Measurements from ENCODE around the gene GRM4. TPM values are rescaled to one million over a fixed set of nuclear protein-coding genes. Genes with fewer than 3 reads are reported as not detected.
A peak's percentile ranks its signal among the peaks of the same experiment; 100 is the strongest.

Gene GRM4
- total RNA-seq, 1 experiment from 2014 or later, result not detected

DNA sequence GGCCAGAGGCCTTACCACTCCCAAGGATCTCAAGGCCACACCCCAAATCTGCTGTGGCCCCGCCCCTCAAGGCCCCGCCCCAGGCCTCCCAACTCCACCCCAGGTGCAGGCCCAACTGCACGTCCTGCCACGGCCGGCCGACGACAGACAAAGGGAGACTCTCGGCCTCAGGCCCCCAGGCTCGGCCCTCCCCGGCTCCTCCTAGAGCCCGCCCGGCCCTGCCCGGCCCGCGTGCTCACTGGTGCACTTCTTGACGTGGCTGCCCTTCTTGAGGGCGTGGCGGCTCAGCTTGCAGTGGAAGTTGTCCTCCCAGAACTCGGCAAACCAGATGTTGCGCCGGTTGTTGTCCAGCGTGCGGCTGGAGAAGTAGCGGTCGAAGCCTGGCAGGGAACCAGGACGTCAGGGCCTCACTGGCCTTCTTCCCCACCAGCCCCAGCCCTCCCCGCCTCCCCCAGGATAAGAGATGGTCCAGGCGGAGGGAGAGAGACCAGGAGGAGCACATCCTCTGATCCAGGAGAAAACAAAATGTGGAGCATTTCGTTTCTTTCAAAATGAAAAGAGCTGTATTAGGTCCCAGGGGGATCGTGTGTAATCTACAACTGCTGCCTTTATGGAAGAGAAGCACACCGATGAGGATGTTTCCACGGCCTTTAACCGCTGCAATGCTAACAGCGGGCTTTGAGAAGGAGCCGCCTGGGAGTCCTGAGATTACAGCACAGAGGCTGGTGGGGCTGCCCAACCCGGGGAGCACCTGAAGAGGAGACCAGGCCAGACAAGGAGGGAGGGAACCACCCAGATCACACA lies 89.4 kb downstream of the GRM4 start:
- ChIA-PET POLR2A (no interaction called here), CTCF (interaction anchor here (0.6 to 0.8 kb wide), 2 partner anchors 11 to 99 kb away, joined by 3 to 4 read pairs; no protein-coding TSS in a partner anchor)
- Mint-ChIP-seq H3K9me3 (ENCODE audit: unreplicated experiment) (no peaks in the 10 kb centered on the region), H3K27me3 (ENCODE audit: insufficient read depth, unreplicated experiment) (peaks cover 14% of the 10 kb centered on the region), H3K4me1 (ENCODE audit: insufficient read depth, unreplicated experiment) (peaks cover 7% of the 10 kb centered on the region), H3K36me3 (ENCODE audit: insufficient read depth, unreplicated experiment) (no peaks in the 10 kb centered on the region), H3K4me3 (ENCODE audit: unreplicated experiment) (no peak overlapping the region), H3K27ac (ENCODE audit: low read depth, unreplicated experiment) (no peak overlapping the region)
- no peak for DNase-seq (ENCODE audit: unreplicated experiment)
- intact Hi-C loops (cut with micrococcal nuclease), result no loop called here
- no peak for TF ChIP-seq CTCF (IDR thresholded peaks at IDR 0.05; ENCODE audit: unreplicated experiment)
- no TSS peak for BruUV-seq (replicated peaks)

GRCh38 chr6:34055223-34055933 lies 90.5 kb downstream of the GRM4 start:
- no TSS peak for BruUV-seq (replicated peaks)
- peak; percentile 71 for TF ChIP-seq CTCF (IDR thresholded peaks at IDR 0.05; ENCODE audit: unreplicated experiment)
- CTCF ChIA-PET, result interaction anchor here (0.7 to 2.3 kb wide), 18 partner anchors 8 to 308 kb away, joined by 3 to 19 read pairs (median 4); no protein-coding TSS in a partner anchor
- POLR2A ChIA-PET, result interaction anchor here (0.5 kb wide), 1 partner anchor 618 kb away, joined by 3 read pairs; no protein-coding TSS in a partner anchor
- H3K27ac Mint-ChIP-seq (ENCODE audit: low read depth, unreplicated experiment), result no peak overlapping the region
- H3K9me3 Mint-ChIP-seq (ENCODE audit: unreplicated experiment), result no peaks in the 10 kb centered on the region
- intact Hi-C loops (cut with micrococcal nuclease), result loop anchor here (1.0 kb wide), 1 partner anchor 99 kb away; no protein-coding TSS in a partner anchor
- no peak overlapping the region for H3K4me3 Mint-ChIP-seq (ENCODE audit: unreplicated experiment)
- no peaks in the 10 kb centered on the region for H3K36me3 Mint-ChIP-seq (ENCODE audit: insufficient read depth, unreplicated experiment)
- H3K4me1 Mint-ChIP-seq (ENCODE audit: insufficient read depth, unreplicated experiment), result peaks cover 7% of the 10 kb centered on the region
- H3K27me3 Mint-ChIP-seq (ENCODE audit: insufficient read depth, unreplicated experiment), result peaks cover 17% of the 10 kb centered on the region
- peak; percentile 60 for DNase-seq (ENCODE audit: unreplicated experiment)

DNA sequence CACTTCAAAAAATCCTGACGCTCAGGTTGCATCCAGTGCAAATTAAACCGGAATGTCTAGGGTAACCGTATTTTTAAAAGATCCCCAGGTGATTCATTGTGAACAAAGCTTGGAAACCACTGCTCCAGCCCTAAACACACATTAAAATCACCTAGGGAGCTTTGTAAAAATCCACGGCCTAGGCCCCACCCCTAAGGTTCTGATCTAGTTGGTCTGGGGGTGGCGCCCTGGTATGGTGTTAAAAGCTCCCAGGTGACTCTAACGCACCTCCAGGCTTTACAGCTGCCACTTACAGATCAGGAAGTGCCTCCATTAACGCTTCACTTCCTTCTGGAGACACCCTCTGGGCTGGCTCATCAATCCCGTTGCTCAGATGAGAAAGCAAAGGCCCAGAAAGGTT lies 92.2 kb downstream of the GRM4 start:
- intact Hi-C loops (cut with micrococcal nuclease), result no loop called here
- Mint-ChIP-seq H3K4me3 (ENCODE audit: unreplicated experiment) (no peak overlapping the region), H3K36me3 (ENCODE audit: insufficient read depth, unreplicated experiment) (no peaks in the 10 kb centered on the region), H3K27ac (ENCODE audit: low read depth, unreplicated experiment) (no peak overlapping the region), H3K4me1 (ENCODE audit: insufficient read depth, unreplicated experiment) (no peaks in the 10 kb centered on the region), H3K9me3 (ENCODE audit: unreplicated experiment) (no peaks in the 10 kb centered on the region), H3K27me3 (ENCODE audit: insufficient read depth, unreplicated experiment) (peaks cover 33% of the 10 kb centered on the region)
- ChIA-PET CTCF (interaction anchor here (0.6 to 2.3 kb wide), 4 partner anchors 11 to 105 kb away, joined by 3 to 19 read pairs (median 5); no protein-coding TSS in a partner anchor), POLR2A (interaction anchor here (1.0 kb wide), 1 partner anchor 44 kb away, joined by 4 read pairs; no protein-coding TSS in a partner anchor)
- TF ChIP-seq CTCF (IDR thresholded peaks at IDR 0.05; ENCODE audit: unreplicated experiment), result no peak
- BruUV-seq (replicated peaks), result no TSS peak
- DNase-seq (ENCODE audit: unreplicated experiment), result no peak

All from MCF 10A (cell line).